Measurements from ENCODE around the gene TUBAL3. TPM values are rescaled to one million over a fixed set of nuclear protein-coding genes. Genes with fewer than 3 reads are reported as not detected.

Gene TUBAL3
- total and polyA plus RNA-seq, 4 donors = 0.75 TPM; not detected in 3

GRCh38 chr10:5419466-5420094 is 15.0 kb upstream of the TUBAL3 start:
- 96% methylated on average over 3 of the region's 3 CpGs for WGBS
- Histone ChIP-seq H3K9me3 (ENCODE audit: control insufficient read depth in 4 of 4, low read length in 3 of 4) (peaks cover 0 to 2% (median 0%) of the 10 kb centered on the region in 4 donors), H3K9ac (ENCODE audit: low read depth in 1 of 2, low read length in 2 of 2) (no peak overlapping the region)

GRCh38 chr10:5418584-5418983 is 14.0 kb upstream of the TUBAL3 start:
- H3K4me1 ChIP-seq (ENCODE audit: control insufficient read depth in 4 of 4, insufficient read depth in 4 of 4, low read length in 3 of 4) = peaks cover 2 to 10% (median 7%) of the 10 kb centered on the region in 4 donors
- DNase-seq (ENCODE audit: low spot score) = no peak
- TF ChIP-seq GABPA (IDR thresholded peaks at IDR 0.05 in 1 of 2, conservative IDR thresholded peaks at IDR 0.05 in 1 of 2) = no peak
- no peak for TF ChIP-seq HNF4G (IDR thresholded peaks at IDR 0.05)
- peaks cover 0 to 1% (median 0%) of the 10 kb centered on the region in 4 donors for H3K36me3 ChIP-seq (ENCODE audit: control insufficient read depth in 4 of 4, insufficient read depth in 3 of 4, low read depth in 1 of 4, low read length in 3 of 4)
- peaks cover 0 to 2% (median 0%) of the 10 kb centered on the region in 4 donors for H3K9me3 ChIP-seq (ENCODE audit: control insufficient read depth in 4 of 4, low read length in 3 of 4)
- H3K9ac ChIP-seq (ENCODE audit: low read depth in 1 of 2, low read length in 2 of 2) = no peak overlapping the region
- H3K27me3 ChIP-seq (ENCODE audit: control insufficient read depth in 4 of 4, insufficient read depth in 4 of 4, low read length in 3 of 4) = no peaks in the 10 kb centered on the region
- H3K27ac ChIP-seq (ENCODE audit: low read depth in 1 of 2, low read length in 2 of 2) = no peak overlapping the region
- no peak overlapping the region for H3K4me3 ChIP-seq (ENCODE audit: low read depth in 1 of 3, low read length in 3 of 3)

More at GRCh38 chr10:5419466-5420094, 15.0 kb upstream of the TUBAL3 start:
- TF ChIP-seq RXRA (IDR thresholded peaks at IDR 0.05) = no peak
- no peak for TF ChIP-seq ZBTB33 (IDR thresholded peaks at IDR 0.05)
- no peak for TF ChIP-seq GABPA (IDR thresholded peaks at IDR 0.05 in 1 of 2, conservative IDR thresholded peaks at IDR 0.05 in 1 of 2)
- TF ChIP-seq CTCF (IDR thresholded peaks at IDR 0.05; ENCODE audit: low read depth, low read length, missing input control) = no peak
- no peak for TF ChIP-seq EGR1 (IDR thresholded peaks at IDR 0.05; ENCODE audit: low read depth in 2 of 2)
- TF ChIP-seq HNF4A (conservative IDR thresholded peaks at IDR 0.05) = no peak
- no peak for TF ChIP-seq MAX (IDR thresholded peaks at IDR 0.05)
- no peak for TF ChIP-seq HNF4G (IDR thresholded peaks at IDR 0.05)
- H3K36me3 ChIP-seq (ENCODE audit: control insufficient read depth in 4 of 4, insufficient read depth in 3 of 4, low read depth in 1 of 4, low read length in 3 of 4) = peaks cover 0 to 1% (median 0%) of the 10 kb centered on the region in 4 donors
- H3K4me3 ChIP-seq (ENCODE audit: low read depth in 1 of 3, low read length in 3 of 3) = no peak overlapping the region
- no peak for DNase-seq (ENCODE audit: low spot score)
- no peaks in the 10 kb centered on the region for H3K27me3 ChIP-seq (ENCODE audit: control insufficient read depth in 4 of 4, insufficient read depth in 4 of 4, low read length in 3 of 4)
- H3K4me1 ChIP-seq (ENCODE audit: control insufficient read depth in 4 of 4, insufficient read depth in 4 of 4, low read length in 3 of 4) = peaks cover 0 to 2% (median 0%) of the 10 kb centered on the region in 4 donors
- H3K27ac ChIP-seq (ENCODE audit: low read depth in 1 of 2, low read length in 2 of 2) = no peak overlapping the region

- WGBS = 85% methylated on average over 11 of the region's 11 CpGs
- H3K4me3 ChIP-seq (ENCODE audit: low read depth in 1 of 3, low read length in 3 of 3) = no peak overlapping the region
- H3K9me3 ChIP-seq (ENCODE audit: control insufficient read depth in 4 of 4, low read length in 3 of 4) = peaks cover 0 to 2% (median 0%) of the 10 kb centered on the region in 4 donors
- H3K36me3 ChIP-seq (ENCODE audit: control insufficient read depth in 4 of 4, insufficient read depth in 3 of 4, low read depth in 1 of 4, low read length in 3 of 4) = peaks cover 0 to under 1% (median 0%) of the 10 kb centered on the region in 4 donors
- H3K9ac ChIP-seq (ENCODE audit: low read depth in 1 of 2, low read length in 2 of 2) = no peak overlapping the region
- TF ChIP-seq ATF3 (IDR thresholded peaks at IDR 0.05) (no peak), ZBTB33 (IDR thresholded peaks at IDR 0.05) (no peak), FOXA1 (IDR thresholded peaks at IDR 0.05) (no peak), CTCF (IDR thresholded peaks at IDR 0.05; ENCODE audit: low read depth, low read length, missing input control) (no peak), RXRA (IDR thresholded peaks at IDR 0.05) (no peak), HNF4A (conservative IDR thresholded peaks at IDR 0.05) (no peak), NR2F2 (IDR thresholded peaks at IDR 0.05) (no peak), TAF1 (conservative IDR thresholded peaks at IDR 0.05) (no peak)
- peaks cover 2 to 13% (median 9%) of the 10 kb centered on the region in 4 donors for H3K4me1 ChIP-seq (ENCODE audit: control insufficient read depth in 4 of 4, insufficient read depth in 4 of 4, low read length in 3 of 4)
- no peak overlapping the region for H3K27ac ChIP-seq (ENCODE audit: low read depth in 1 of 2, low read length in 2 of 2)
- no peaks in the 10 kb centered on the region for H3K27me3 ChIP-seq (ENCODE audit: control insufficient read depth in 4 of 4, insufficient read depth in 4 of 4, low read length in 3 of 4)
- DNase-seq (ENCODE audit: low spot score) = no peak
Measured at GRCh38 chr10:5416981-5417380, 12.4 kb upstream of the TUBAL3 start.
